HG03066 (cell line): ENCODE results near the gene WIPF1.

Source experiments
- ATAC-seq: cut with Tn5 transposase; IDR thresholded peaks from one replicate; pipeline ENCODE4 v1.9.1; 2021; ENCODE audit warnings: low read depth; ENCODE audit not compliant: unreplicated experiment

The WIPF1 gene

DNA sequence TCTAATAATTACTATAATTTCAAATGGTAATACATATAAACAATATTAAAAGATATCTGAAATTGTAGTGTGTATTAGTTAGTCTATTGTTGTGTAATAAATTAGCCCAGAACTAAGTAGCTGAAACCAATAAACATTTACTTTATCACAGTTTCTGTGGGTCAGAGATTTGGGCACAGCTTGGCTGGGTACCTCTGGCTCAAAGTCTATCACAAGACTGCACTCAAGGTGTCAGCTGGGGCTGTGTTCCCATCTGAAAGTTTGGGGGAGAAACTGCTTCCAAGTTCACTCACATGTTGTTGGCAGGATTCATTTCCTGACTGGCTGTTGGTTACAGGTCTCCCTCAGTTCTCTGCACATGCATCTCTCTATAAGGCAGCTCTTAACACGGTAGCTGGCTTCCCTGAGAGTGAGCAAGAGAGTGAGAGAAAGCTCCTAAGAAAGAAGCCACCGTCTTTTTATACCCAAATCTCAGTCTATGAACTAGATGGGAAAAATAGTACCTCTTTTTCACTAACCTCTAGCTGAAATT, 25.6 kb upstream of the WIPF1 start:
- no peak for ATAC-seq

DNA sequence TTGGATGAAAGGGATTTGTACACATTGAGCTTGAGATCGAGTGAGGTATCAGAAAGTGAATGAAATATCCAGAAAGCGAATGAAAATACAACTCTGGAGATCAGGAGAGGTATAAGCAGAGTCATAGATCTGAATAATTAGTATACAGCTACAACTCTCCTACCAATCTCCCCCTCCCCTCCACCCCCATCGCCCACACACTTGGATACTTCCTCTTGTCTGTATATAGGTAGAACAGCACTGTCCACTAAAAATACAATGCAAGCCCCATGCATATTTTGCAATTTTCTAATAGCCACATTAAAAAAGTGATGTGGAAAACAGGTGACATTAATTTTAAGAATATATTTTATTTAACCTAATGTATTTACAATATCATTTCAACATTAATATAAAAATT, 23.7 kb upstream of the WIPF1 start:
- no peak for ATAC-seq

DNA sequence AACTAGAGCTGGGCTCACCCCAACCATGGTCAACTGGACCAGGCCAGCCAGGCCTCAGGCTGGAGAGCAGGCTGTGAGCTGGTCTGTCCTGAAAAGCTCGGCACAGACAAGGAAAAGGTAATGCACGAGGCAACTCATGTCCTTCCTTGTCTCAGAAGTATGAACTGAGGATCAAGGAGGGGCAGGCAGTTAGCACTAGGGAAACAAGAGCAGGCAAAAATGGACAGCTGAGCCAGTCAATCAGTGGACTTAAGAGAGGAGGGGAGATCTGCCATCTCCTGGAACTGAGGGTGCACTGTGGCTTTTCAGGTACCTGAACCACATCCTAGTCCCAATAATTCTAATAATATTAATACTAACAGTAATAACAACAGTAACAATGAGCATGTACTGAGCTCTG, 20.6 kb upstream of the WIPF1 start:
- no peak for ATAC-seq

DNA sequence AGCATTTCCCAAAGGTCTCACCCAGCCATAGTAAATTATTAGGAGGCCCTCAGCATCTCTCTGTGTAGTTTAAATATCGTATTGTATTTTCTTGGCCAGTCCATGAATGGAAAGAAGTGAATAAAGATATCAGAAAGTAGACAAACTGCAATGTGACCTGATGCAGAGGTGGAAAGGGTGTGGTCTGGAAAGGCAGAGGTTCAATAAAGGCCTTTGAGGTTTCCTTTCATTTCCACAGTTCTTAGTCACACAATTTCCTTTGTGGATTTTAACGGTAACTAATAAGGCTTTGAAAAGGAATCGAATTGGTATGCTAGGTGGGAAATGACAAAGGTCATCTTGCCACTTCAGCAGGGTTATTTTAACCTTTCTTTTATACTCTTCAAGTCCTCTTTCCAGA, 20.1 kb upstream of the WIPF1 start:
- no peak for ATAC-seq

DNA sequence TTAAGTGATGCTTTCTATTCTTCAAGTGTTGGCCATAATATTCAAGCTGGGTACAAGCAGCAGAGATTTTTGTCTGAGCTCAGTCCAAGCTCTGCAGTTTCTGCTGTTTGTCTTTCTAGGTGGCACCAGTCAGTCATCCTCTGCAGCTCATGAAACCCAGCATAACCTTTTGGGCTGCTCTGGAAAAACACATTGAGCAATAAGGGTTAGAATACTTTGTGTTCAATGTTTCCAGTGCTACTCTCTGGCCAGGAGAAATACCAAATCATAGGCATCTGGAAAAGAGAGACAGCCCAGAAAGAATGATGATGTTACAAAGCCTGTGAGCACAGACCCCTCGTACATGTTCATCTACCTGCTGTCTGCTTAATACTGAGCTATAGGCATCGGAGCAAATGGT, 19.5 kb upstream of the WIPF1 start:
- no peak for ATAC-seq

DNA sequence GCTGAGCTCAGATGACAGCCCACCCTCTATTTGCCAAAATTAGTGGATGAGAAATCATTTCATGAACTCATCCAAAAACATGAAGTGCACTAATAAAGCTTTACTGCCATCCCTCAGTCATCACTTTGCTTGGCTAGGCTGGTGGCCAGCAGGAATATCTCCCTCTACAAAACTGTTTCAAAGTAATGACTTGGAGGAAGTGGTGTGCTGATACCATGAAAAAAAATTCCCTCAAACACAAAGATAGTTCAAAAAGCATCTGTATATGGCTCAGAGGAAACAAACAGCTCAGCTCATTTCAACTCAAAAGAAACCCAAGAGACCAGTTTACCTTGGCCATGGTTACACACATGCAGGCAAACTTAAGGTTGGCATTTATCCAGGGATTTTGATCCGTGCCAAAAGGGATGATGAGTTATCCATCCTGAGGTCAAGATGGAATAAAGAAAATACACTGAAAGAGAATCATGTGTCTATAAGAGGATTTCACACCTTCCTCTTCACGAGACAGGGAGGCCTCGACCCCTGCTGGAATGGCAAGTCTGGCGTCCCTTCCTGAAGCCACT, 18.4 kb upstream of the WIPF1 start:
- ATAC-seq, result no peak

DNA sequence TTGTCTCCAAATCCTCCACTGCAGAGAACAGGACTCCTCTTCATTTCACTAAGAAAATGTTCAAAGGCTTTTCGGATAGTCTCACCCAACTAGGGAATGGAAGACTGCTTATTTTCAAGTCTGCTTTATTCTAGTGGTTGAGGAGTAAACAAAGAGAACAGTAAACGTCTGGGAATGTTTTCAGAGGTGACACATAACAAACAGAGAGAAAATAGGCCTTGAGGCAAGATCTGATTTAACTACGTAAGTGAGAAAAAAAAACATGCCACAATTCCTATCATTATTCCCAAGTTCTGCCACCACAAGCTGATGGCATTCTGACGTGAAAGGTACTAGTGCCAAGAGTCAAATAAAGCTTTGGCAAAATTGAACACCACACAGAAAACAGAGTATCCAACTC, 16.7 kb upstream of the WIPF1 start:
- no peak for ATAC-seq

DNA sequence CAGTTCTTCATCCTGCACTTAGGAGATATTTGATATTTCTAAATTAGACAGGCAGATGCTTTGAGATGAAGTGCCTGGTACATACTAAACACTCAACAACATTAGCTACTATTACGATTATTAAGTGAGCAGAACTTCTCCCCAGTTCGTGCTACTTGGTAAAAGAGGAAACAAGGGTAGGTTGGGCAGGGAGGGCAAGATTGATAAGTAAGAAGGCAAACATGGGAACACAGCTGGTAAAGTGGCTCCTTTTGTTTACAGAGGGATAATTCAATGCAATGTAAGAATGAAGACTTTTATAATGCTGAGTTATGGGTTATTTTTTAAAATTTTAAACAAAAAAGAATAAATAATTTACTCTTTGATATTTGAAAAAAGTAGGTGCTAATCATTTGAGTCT, 15.9 kb upstream of the WIPF1 start:
- ATAC-seq, result no peak

DNA sequence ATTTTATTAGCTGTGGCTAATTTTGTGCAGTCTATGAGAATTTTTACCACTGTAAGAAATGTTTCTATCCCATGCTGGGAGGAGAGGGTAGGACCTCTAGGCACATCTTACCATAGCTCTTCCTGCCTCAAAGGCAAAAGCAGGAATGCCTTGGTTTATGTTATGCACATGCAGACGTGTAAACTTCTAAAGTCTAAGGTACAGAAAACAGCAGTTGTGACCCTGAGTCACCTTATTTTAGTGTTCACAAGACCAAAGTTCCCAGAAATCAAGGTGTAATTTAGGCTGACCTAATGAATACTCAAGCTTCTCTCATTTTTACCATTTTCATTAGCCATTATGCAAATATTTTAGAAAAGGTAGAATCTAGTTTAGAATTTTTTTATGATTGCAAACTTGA, 15.4 kb upstream of the WIPF1 start:
- no peak for ATAC-seq

DNA sequence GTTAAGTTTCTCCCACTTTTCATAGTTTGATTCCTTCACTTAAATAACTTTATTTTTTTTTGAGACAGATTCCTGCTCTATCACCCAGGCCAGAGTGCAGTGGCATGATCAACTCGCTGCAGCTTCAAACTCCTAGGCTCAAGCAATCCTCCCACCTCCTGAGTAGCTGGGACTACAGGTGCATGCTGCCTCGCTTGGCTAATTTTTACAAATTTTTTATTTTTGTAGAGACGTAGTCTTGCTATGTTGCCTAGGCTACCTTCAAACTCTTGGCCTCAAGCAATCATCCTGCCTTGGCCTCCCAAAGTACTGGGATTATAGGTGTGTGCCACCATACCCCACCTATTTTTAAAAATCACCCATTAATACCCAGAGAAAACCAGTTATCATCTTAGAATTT, 14.2 kb upstream of the WIPF1 start:
- no peak for ATAC-seq

DNA sequence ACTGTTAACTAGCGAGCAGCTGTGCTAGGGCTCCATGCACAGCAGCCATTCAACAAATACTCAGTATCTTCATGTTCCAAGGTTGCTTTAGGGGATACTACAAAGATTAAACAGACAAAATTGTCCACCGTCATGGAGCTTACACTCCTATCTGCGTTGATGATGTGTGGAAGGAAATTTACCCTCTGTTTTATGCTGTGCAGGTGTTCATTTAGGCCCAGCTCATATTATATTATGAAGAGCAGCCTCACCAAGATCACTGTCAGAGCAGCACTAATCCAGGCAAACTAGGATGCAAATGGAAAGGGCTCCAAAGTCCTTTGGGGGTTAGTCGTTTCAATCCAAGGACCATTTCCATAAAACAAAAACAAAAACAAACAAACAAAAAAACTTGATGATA, 13.4 kb upstream of the WIPF1 start:
- ATAC-seq, result no peak

DNA sequence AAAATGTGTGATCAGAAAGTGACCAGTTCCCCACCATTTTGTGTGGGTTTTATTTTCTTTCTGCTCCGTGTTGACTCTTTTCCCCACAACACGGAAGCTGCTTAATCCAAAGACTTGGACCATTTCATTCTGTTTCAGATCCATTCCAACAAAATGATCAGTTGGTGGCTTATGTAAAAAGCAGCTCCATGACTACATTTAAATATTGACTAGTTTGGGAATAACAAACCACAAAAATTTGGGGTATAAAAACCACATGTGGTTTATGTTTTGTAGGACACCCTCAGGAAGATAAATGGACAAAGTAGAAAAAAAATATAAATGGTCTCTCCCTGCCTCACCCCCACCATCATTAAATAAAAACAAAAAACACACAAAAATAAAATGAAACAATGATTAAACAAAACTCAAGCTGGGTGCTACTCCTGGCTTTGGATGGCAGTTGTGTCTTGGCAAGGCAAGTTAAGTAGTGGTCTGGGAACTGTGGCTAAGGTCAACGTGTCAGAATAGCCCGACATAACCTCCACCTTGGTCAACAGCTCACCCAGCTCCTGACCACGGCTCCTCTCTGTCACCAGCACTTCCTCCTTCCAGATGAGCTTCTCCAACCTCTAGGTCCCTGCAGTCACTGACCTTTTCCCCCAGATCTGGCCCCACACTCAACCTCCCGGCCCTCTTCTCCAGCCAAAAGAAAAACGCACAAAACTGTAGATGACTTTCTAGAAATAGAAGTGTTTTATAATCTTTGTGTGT, 12.8 kb upstream of the WIPF1 start:
- no peak for ATAC-seq

DNA sequence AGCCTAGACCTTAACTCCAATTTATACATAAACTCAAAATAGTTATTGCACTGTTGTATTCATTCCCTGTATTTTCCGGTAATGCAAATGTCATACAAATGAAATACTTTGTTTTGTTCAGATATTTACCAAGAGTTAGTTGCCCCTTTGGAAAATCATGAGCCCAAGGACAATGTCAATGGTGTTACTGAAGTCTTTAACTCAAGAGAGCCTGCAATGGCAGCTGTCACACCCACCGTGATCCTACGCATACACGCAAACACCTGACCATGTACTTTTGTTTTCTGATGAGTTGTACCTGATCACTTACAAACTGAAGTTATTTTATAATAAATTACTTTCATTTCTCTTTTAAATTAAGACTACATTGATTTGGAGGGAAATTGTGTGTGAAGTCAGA, 11.7 kb upstream of the WIPF1 start:
- no peak for ATAC-seq

DNA sequence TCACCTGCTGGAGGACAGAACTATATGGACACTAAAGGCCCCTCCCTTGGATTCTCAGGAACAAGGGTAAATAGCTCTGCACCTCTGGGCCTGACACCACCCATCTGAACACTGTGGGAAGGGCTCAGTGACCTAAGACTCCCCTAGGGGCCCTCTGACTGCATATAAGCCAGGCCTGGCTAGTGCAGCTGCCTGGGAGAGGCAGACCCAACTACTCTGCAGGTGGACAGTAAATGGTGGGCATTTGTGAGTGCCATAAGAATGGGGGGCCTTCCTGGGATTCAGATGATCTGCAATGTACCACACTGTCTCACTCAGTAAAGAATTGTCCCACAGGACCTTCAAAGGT, 11.2 kb upstream of the WIPF1 start:
- peak; percentile 37 for ATAC-seq

DNA sequence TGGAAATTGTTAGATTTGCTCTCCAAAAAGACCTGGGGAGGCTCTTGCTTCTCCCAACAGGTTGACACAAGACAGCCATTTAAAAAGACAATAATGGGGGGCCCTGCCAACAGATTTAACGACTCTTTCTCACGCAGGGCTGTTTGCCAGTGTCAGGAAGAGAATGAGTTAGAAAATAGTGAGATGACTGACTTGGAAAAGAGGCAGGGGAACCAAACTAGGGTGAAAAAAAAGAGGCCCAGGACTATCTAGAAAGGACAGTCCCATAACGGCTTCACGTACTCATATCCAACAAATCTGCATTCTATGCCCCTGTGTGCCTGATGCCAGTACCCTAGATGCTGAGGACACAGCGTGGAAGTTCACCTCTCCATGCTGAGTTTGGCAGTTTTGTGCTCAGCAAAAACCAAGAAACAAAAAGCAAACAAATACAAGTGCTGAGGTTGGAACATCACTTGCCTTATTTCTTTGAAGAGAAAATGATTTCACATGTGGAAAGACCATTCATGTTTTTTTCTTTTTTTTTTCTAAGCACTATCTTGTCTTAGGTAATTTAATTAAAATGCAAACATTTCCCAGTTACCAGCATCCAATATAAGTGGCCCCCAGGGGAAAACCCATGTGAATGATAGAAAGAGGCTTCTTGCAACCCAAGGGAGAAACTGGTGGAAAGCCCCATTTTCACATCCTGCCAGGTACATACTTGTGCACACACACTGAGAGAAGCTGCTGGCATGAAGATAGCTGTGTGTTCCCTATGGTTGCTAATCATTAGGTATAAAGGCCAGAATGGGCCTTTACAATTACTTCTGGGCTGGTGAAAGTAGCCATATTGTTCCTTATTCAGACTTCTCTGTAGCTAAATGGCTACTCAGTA, 10.6 kb upstream of the WIPF1 start:
- ATAC-seq, result peak; percentile 58

DNA sequence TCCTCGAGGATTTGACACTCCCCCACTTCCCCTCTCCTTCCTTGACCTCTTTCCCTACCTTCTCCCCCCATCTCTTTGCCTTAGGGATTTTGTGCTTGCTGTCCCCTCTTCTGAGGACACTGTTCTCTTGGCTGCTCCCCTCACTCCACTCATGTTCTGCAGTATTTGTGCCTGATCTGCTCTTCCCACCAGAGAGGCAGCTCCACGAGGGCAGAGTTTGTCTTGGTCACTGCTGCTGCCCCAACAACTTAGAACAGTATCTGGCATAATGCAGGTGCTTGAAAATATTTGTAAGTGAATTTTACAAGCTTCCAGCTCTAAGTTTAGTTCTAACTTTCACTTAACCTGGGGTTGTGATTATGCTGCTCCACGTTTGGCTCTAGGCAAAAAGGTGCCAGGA, 10.0 kb upstream of the WIPF1 start:
- ATAC-seq, result no peak

DNA sequence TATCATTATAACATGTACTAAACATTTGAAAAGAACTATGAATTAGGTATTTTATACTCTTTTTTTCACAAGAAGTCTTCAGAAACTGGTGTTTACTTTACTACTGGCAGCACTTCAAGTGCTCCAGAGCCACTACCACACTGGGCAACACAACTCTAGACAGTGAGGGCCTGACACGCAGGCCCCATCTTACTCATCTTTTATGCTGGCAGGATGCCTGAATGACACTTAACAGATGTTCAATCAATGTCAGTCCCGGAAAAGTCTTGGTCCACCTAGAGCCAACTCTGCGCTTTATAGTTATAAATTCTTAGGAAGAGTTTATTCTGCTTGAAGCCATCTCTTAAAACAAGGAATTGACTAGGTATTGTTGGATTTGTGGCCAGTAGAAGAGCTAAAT, 8.7 kb upstream of the WIPF1 start:
- ATAC-seq, result no peak

DNA sequence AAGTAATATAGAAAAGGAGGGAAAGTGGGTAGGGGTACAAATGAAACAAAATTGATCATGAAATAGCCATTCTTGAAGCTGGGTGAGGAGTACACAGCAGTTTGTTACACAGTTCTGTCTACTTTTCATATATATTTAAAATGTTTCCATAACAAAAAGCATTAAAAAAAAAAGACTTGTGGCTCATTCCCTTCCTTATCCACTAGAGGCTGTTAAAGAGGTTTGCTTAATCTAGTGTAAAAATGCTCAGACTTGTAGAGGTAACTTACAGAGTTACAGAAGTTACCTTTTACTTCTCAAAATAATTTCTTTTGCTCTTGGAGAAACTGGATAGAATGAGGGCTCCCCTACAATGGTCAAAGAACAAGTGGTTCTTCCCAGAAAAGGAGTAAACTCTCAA, 8.1 kb upstream of the WIPF1 start:
- ATAC-seq, result no peak

DNA sequence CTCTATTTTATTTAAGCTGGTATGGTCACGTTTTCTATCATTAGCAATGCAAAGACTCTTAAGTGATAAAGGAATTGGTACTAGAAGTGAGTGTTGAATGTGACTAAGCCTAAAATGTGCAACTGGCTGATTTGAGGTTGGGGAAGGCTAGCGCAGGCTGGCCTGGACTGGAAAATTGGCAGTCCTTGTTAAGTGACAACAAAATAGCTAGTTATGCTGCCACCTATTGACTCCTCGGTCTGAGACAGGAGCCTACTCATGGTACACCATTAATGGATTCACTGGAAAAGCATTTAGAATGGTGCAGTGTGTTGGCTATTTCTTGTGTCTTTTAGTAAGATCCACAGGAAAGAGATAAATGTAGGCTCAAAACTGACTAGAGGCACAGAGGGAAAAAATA, 5.7 kb upstream of the WIPF1 start:
- ATAC-seq, result no peak

DNA sequence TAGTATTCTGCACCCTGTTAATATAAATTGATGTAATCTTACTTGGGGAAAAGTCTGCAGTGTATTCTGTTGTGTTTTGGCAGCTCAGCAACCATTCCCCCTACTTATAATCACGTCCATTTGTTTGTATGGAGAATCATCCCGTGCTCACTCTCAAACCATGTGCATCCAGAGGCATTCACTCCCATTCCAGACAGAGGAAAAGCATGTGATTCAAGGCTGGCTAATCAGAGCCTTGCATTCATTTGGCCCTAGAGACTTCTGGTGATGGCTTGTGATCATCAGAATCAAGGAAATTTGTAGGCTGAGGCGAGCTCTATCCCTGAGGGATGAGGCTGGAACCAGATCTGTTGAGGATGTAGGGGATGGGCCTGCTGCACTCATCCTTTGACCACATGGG, 5.1 kb upstream of the WIPF1 start:
- ATAC-seq, result no peak

DNA sequence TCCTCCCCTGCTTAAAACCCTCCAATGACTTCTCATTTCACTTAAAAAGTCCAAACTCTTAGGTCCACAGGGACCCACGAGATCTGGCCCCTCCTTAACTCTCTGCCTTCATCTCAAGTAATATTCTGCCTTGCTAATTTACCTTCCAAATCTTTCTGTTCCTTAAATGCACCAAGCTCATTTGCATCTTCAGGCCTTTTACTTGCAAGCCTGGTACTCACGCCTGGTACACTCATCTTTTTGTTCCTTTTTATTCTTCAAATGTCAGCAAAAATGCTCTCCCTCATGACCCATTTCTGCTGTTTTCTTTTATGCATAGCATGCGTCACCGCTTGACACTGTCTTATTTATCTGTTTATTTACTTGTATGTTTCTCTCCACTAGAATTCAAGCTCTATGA, 2.7 kb upstream of the WIPF1 start:
- no peak for ATAC-seq
